HuH-7 (cell line): ENCODE measurements around the gene TMEM97.
"Not testable (repeated sequence)": the region's sequence is repeated elsewhere in the genome, so short reads cannot be mapped to it uniquely, and the experiment has no call there.

Experiments
- DNase-seq: peaks from one replicate; pipeline ENCODE4 v3.0.0; 2011; ENCODE audit warnings: low spot score

The TMEM97 gene

DNA sequence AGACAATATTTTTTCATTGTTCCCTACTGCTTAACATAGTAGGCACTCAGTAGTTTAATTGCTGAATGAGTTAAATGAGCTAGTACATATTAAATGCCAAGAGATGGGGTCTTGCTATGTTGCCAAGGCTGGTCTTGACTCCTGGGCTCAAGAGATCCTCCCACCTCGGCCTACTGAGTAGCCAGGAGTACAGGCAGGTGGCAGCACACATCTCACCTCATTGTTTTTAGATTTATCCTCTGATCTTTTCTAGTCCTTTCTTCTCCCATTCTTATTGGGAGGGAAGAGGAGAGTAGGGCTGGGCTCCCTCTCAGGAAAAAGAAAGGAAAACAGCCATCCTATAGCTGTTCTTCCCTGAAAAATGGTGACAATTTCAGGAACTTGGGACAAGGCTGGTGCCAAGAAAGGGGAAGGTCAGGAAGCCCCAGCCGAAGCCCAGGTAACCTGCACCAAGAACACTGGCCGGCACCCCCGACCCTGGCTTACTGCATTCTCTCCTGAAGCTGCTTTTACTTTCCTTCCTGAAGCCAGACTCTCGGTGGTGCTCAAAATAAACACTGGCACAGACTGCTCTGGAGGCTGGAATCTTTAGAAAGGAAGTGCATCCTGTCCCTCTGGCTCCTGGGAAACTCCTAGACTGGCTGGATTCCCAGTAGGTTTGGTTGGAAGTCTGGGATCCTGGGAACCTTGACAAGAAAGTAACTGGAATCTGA lies 19.2 kb downstream of the TMEM97 start:
- DNase-seq, result no peak

GRCh38 chr17:28338769-28339212 lies 19.8 kb downstream of the TMEM97 start:
- not testable (repeated sequence) for DNase-seq

DNA sequence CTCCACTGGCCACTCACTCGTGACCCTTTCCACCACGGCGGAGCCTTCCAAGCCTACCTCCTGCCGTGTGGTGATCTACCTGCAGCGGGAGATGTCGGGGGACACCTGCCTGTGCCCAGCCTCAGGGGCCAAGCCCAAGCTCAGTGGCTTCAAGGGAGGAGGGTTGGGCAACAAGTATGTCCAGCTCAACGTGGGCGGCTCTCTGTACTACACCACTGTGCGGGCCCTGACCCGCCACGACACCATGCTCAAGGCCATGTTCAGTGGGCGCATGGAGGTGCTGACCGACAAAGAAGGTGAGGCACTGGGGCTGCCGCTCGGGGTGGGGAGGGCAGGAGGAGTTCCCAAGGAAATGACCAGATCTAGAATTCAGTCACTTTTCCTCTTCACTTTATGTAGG lies 20.4 kb downstream of the TMEM97 start:
- DNase-seq, result no peak

GRCh38 chr17:28340374-28340773 lies 21.4 kb downstream of the TMEM97 start:
- DNase-seq, result no peak

DNA sequence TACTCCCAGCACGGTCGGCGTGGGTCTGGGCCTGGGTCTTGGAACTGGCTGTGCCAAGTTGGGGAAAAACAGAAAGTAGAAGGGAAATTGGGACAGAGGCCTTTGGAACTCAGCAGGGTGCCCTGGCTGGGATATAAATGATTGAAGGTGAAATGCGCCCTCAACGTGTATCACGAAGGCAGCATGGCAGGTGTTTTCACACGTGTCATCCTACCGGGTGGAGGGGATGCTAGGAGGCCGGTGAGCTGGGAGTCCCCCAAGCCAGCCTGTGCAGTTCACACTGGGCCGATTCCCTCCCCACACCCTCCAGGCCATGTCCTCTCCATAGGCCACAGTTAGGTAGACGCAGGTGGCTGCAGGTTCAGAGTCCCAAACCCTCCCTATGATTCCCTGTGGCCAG lies 22.5 kb downstream of the TMEM97 start:
- no peak for DNase-seq

GRCh38 chr17:28342313-28342712 lies 23.3 kb downstream of the TMEM97 start:
- DNase-seq, result no peak

DNA sequence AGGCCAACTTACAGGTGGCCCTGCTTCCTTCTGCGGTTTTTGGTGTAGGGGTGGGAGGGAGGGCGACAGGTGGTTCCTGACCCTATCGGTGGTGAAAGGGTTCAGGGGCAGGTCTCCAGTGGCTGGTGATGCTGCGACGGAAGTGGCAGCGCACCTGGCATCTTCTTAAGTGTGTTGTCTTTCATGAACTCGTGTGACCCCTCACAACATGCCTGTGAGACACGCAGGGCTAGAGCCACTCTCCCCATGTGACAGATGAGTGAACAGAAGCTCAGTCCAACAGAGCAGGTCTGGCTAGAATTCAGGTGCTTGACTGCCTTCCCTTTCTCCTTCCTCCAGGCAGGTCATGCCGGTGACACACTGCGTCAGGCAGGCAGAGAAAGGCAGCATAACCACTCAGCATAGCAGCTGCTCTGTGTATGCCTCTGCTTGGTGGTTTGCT lies 24.5 kb downstream of the TMEM97 start:
- no peak for DNase-seq

- DNase-seq, result no peak
Measured at GRCh38 chr17:28344011-28344410, 25.0 kb downstream of the TMEM97 start.

GRCh38 chr17:28344435-28344901 lies 25.5 kb downstream of the TMEM97 start:
- no peak for DNase-seq

DNA sequence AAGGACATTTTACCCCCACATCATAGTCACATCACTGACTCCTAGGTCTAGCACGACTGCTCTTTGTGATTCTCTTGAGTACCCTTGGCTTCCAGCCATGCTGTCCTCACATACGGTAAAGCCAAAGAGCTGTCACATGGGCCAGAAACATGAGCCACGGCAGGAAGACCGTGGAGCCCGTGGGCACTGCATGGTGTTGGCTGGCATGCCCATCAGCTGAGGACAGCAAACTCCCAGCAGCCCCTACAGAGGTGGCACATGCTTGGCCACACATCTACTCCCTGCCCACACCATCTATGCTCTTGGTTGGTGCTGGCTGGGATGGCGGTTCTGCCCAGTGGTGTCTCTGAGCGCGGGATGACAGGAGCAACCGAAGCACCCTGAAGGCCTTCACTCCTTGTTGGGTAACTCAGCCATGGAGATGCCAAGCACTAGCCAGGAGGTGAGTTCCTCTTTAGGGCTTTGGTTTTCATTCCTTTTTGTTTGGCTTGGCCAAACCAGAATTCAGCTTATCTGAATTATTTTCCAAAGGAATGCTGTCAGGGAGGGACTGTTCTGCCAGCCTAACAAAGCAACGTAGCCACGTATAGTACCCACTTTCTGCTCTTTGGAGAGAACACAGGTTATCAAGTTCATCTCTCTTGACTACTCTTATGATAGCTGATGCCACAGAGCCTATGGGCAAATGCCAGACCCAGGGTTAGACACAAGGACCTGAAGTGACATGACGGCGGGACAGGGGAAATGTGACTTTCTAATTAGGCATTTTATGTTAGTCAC lies 26.6 kb downstream of the TMEM97 start:
- DNase-seq, result no peak

- DNase-seq, result no peak
Measured at GRCh38 chr17:28346199-28346580, 27.2 kb downstream of the TMEM97 start.

GRCh38 chr17:28346746-28347246 lies 27.8 kb downstream of the TMEM97 start:
- no peak for DNase-seq

- DNase-seq, result no peak
Measured at GRCh38 chr17:28347261-28347891, 28.4 kb downstream of the TMEM97 start.

DNA sequence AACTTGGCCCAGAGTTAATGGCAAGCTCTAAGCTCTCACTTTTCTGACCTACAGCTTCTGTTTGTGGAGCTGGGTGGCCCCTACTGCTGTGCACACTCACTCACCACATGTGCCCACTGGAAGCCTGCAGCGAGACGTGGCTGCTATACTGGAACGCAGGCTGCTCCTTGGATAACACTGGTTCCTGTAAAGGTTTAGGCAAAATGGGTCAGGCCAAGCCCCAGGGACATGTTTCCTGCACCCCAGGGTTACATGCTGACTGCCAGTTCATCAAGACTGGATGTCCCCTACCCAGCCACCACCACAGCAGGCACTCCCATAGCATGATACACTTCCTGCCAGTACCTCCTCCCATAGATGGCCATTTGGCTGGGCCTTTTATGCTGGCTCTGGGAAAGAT lies 30.0 kb downstream of the TMEM97 start:
- DNase-seq, result no peak

DNA sequence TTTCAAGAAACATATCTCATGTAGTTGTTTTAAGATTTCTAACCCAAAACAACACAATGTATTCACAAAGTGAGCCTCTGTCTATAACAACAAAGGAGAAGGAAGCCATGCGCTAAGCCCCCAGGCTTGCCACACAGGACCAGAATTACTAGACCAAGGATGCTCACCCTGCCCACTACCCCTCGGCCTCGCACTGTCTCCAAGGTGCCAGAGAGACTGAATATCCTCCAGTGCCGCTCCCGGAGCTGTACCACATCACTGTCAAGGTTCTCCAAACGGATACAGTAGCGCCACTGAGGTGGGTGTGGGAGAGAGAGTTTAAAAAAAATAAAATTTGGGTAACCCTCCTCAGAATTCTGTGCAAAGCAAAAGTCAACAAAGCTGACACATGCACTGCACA lies 31.3 kb downstream of the TMEM97 start:
- DNase-seq, result no peak

DNA sequence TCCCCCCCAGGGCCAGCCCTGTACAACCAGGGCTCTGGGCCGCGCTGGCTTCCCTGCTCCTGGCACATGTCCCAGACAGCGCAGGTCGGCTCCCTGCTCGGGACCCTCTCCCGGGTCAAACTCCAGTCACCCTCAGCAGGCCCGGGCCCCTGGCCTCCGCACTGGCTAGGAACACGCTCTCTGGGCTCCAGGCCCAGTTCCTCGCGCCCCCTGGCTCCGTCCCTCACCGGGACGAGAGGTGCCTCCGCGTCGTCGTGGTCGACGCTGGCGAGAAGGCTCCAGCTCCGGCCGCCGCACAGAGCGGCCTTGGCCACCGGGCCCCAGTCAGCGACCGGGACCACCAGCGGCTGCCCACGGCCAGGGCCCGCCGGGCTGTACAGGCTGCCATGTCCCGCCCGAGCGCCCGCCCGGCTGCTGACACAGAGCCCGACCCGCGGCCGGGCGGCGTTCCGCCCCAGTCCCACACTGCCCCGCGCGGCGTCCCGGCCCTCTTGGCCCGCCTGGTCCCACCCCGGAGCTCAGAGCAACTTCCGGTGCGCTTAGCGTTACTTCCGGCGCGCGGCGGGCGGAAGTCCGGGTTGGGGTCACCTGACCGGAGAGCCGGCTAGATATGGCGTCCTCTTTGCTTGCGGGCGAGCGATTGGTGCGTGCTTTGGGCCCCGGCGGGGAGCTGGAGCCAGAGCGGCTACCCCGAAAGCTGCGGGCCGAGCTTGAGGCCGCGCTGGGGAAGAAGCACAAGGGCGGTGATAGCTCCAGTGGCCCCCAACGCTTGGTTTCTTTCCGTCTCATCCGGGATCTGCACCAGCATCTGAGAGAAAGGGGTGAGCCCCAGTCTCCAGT lies 38.3 kb downstream of the TMEM97 start, which contains the start of gene POLDIP2:
Gene POLDIP2 (minus strand): TSS at position 467 of the 840 bp plus-strand sequence. CDS start 79 bp downstream, at position 388.
- DNase-seq, result peak; percentile 93

- DNase-seq, result no peak
Measured at GRCh38 chr17:28357901-28358197, 38.8 kb downstream of the TMEM97 start.

- no peak for DNase-seq
Measured at GRCh38 chr17:28363186-28363585, 44.2 kb downstream of the TMEM97 start.

DNA sequence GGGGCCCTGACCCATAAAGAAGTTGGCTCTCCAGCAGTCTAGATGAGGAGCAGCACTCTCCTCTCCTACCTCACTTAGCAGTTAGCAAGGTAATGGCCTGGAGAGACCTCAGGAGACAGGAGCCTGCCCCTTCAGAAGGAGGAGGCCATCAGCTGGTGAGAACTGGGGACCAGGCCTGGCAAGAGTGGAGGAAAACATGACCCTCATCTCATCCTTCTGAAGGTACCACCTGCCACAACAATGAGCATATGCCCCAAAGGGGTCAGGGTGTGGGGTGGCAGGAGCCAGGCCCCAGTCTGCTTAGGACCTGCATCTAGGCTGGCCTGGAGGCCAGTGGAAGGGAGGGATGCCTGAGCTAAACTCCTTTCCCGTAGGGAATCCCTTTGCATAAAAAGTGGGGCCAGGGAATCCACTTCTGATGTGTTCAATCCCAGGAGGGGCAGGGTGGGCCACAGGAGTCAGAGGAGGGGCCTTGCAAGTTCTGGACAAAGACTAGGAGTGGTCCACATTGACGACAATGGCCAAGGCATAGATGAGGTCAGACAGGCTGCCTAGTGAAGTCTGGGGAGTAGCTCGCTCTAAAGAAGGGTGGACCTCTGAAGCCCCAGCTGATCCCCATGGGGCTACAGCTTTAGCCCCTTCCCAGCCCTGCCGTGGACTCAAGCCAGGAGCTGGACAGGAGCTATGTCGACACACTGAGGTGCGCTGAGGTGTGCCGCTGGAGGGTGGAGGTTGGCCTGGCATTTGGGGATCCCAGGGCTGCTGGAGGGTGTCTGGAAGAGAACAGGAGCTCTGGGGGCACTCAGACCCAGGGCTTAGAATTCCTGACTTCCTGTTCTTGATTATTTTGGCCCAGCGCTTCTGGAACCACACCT lies 45.0 kb downstream of the TMEM97 start:
- DNase-seq, result no peak

- DNase-seq, result no peak
Measured at GRCh38 chr17:28364665-28365363, 45.8 kb downstream of the TMEM97 start, which contains the start of gene SEBOX. Gene SEBOX, minus strand, starts transcription at chr17:28365199. Its CDS starts 48 bp downstream, at chr17:28365151.
